Measurements from ENCODE around the gene MMP23B. TPM values are rescaled to one million over a fixed set of nuclear protein-coding genes. Genes with fewer than 3 reads are reported as not detected.
A peak's percentile ranks its signal among the peaks of the same experiment; 100 is the strongest.

Gene MMP23B
- total and polyA plus RNA-seq, 5 donors from 2014 or later, result 0.18 to 4.1 (median 0.21) TPM; not detected in 2

GRCh38 chr1:1618396-1619068, 13.4 kb upstream of the MMP23B start:
- Mint-ChIP-seq H3K4me1 (peaks cover 0 to 27% (median 11%) of the 10 kb centered on the region in 4 donors), H3K9me3 (peaks cover 0 to 1% (median 0%) of the 10 kb centered on the region in 7 donors), H3K4me3 (peak overlapping the region in 1 of 4 donors; percentile 89), H3K27ac (no peak overlapping the region), H3K27me3 (no peaks in the 10 kb centered on the region), H3K36me3 (peaks cover 5% of the 10 kb centered on the region)
- Histone ChIP-seq H3K27ac (ENCODE audit: insufficient read depth, low read length, poor library complexity, severe bottlenecking) (no peak overlapping the region), H3K27me3 (ENCODE audit: control insufficient read depth, insufficient read depth, low read length) (no peaks in the 10 kb centered on the region), H3K4me1 (ENCODE audit: control insufficient read depth, insufficient read depth, low read length, poor library complexity, severe bottlenecking) (peaks cover 25% of the 10 kb centered on the region), H3K36me3 (ENCODE audit: control insufficient read depth, insufficient read depth, low read length) (peaks cover 2% of the 10 kb centered on the region), H3K9me3 (ENCODE audit: control insufficient read depth in 2 of 2, low read length in 2 of 2) (no peaks in the 10 kb centered on the region), H3K4me3 (ENCODE audit: low read depth, low read length) (no peak overlapping the region)
- ATAC-seq (ENCODE audit: low read depth in 2 of 2) (no peak), DNase-seq (no peak)

GRCh38 chr1:1619917-1620361, 12.0 kb upstream of the MMP23B start:
- no peak overlapping the region for H3K27ac ChIP-seq (ENCODE audit: insufficient read depth, low read length, poor library complexity, severe bottlenecking)
- H3K27me3 ChIP-seq (ENCODE audit: control insufficient read depth, insufficient read depth, low read length), result no peaks in the 10 kb centered on the region
- Mint-ChIP-seq H3K36me3 (peaks cover 5% of the 10 kb centered on the region), H3K4me1 (peaks cover 0 to 13% (median 3%) of the 10 kb centered on the region in 4 donors), H3K4me3 (no peak overlapping the region), H3K9me3 (no peaks in the 10 kb centered on the region), H3K27me3 (no peaks in the 10 kb centered on the region), H3K27ac (no peak overlapping the region)
- H3K4me3 ChIP-seq (ENCODE audit: low read depth, low read length), result no peak overlapping the region
- peaks cover 2% of the 10 kb centered on the region for H3K36me3 ChIP-seq (ENCODE audit: control insufficient read depth, insufficient read depth, low read length)
- ATAC-seq (ENCODE audit: low read depth in 2 of 2), result no peak
- no peaks in the 10 kb centered on the region for H3K9me3 ChIP-seq (ENCODE audit: control insufficient read depth in 2 of 2, low read length in 2 of 2)
- DNase-seq, result no peak
- peaks cover 11% of the 10 kb centered on the region for H3K4me1 ChIP-seq (ENCODE audit: control insufficient read depth, insufficient read depth, low read length, poor library complexity, severe bottlenecking)

- peak overlapping the region in 1 of 4 donors; percentile 51 for H3K4me3 Mint-ChIP-seq
- no peak overlapping the region for H3K27ac Mint-ChIP-seq
These were observed 11.4 kb upstream of the MMP23B start for GRCh38 chr1:1620433-1621139.

GRCh38 chr1:1621173-1622009, 10.6 kb upstream of the MMP23B start:
- Histone ChIP-seq H3K4me3 (ENCODE audit: low read depth, low read length) (no peak overlapping the region), H3K27me3 (ENCODE audit: control insufficient read depth, insufficient read depth, low read length) (no peaks in the 10 kb centered on the region), H3K36me3 (ENCODE audit: control insufficient read depth, insufficient read depth, low read length) (peaks cover 2% of the 10 kb centered on the region), H3K4me1 (ENCODE audit: control insufficient read depth, insufficient read depth, low read length, poor library complexity, severe bottlenecking) (peaks cover 8% of the 10 kb centered on the region), H3K27ac (ENCODE audit: insufficient read depth, low read length, poor library complexity, severe bottlenecking) (no peak overlapping the region), H3K9me3 (ENCODE audit: control insufficient read depth in 2 of 2, low read length in 2 of 2) (no peaks in the 10 kb centered on the region)
- Mint-ChIP-seq H3K4me3 (no peak overlapping the region), H3K9me3 (no peaks in the 10 kb centered on the region), H3K4me1 (peaks cover 0 to 12% (median 1%) of the 10 kb centered on the region in 4 donors), H3K36me3 (peaks cover 5% of the 10 kb centered on the region), H3K27ac (peak overlapping the region in 1 of 3 donors; percentile 38), H3K27me3 (no peaks in the 10 kb centered on the region)
- no peak for DNase-seq
- ATAC-seq (ENCODE audit: low read depth in 2 of 2), result no peak

More at GRCh38 chr1:1620433-1621139, 11.4 kb upstream of the MMP23B start:
- DNase-seq, result no peak
- peaks cover 0 to 12% (median 1%) of the 10 kb centered on the region in 4 donors for H3K4me1 Mint-ChIP-seq
- no peaks in the 10 kb centered on the region for H3K9me3 Mint-ChIP-seq
- Histone ChIP-seq H3K27me3 (ENCODE audit: control insufficient read depth, insufficient read depth, low read length) (no peaks in the 10 kb centered on the region), H3K36me3 (ENCODE audit: control insufficient read depth, insufficient read depth, low read length) (peaks cover 2% of the 10 kb centered on the region), H3K9me3 (ENCODE audit: control insufficient read depth in 2 of 2, low read length in 2 of 2) (no peaks in the 10 kb centered on the region), H3K27ac (ENCODE audit: insufficient read depth, low read length, poor library complexity, severe bottlenecking) (no peak overlapping the region), H3K4me3 (ENCODE audit: low read depth, low read length) (no peak overlapping the region), H3K4me1 (ENCODE audit: control insufficient read depth, insufficient read depth, low read length, poor library complexity, severe bottlenecking) (peaks cover 11% of the 10 kb centered on the region)
- ATAC-seq (ENCODE audit: low read depth in 2 of 2), result no peak
- H3K36me3 Mint-ChIP-seq, result peaks cover 5% of the 10 kb centered on the region
- no peaks in the 10 kb centered on the region for H3K27me3 Mint-ChIP-seq

GRCh38 chr1:1622010-1622787, 9.8 kb upstream of the MMP23B start:
- no peaks in the 10 kb centered on the region for H3K9me3 Mint-ChIP-seq
- DNase-seq, result peak in 1 of 3 donors; percentile 0
- peak overlapping the region in 2 of 4 donors; percentile 38 to 79 for H3K4me3 Mint-ChIP-seq
- Histone ChIP-seq H3K27ac (ENCODE audit: insufficient read depth, low read length, poor library complexity, severe bottlenecking) (no peak overlapping the region), H3K36me3 (ENCODE audit: control insufficient read depth, insufficient read depth, low read length) (peaks cover 2% of the 10 kb centered on the region), H3K4me3 (ENCODE audit: low read depth, low read length) (no peak overlapping the region), H3K9me3 (ENCODE audit: control insufficient read depth in 2 of 2, low read length in 2 of 2) (no peaks in the 10 kb centered on the region), H3K4me1 (ENCODE audit: control insufficient read depth, insufficient read depth, low read length, poor library complexity, severe bottlenecking) (peaks cover under 1% of the 10 kb centered on the region), H3K27me3 (ENCODE audit: control insufficient read depth, insufficient read depth, low read length) (no peaks in the 10 kb centered on the region)
- H3K27ac Mint-ChIP-seq, result no peak overlapping the region
- H3K4me1 Mint-ChIP-seq, result peaks cover 0 to 7% (median under 1%) of the 10 kb centered on the region in 4 donors
- no peaks in the 10 kb centered on the region for H3K27me3 Mint-ChIP-seq
- peaks cover 5% of the 10 kb centered on the region for H3K36me3 Mint-ChIP-seq
- no peak for ATAC-seq (ENCODE audit: low read depth in 2 of 2)

GRCh38 chr1:1622788-1623094, 9.2 kb upstream of the MMP23B start:
- no peaks in the 10 kb centered on the region for H3K9me3 ChIP-seq (ENCODE audit: control insufficient read depth in 2 of 2, low read length in 2 of 2)
- peak overlapping the region in 2 of 4 donors; percentile 79 to 93 for H3K4me3 Mint-ChIP-seq
- H3K9me3 Mint-ChIP-seq, result no peaks in the 10 kb centered on the region
- DNase-seq, result no peak
- no peak for ATAC-seq (ENCODE audit: low read depth in 2 of 2)
- H3K27me3 ChIP-seq (ENCODE audit: control insufficient read depth, insufficient read depth, low read length), result no peaks in the 10 kb centered on the region
- H3K36me3 ChIP-seq (ENCODE audit: control insufficient read depth, insufficient read depth, low read length), result peaks cover 2% of the 10 kb centered on the region
- H3K36me3 Mint-ChIP-seq, result no peaks in the 10 kb centered on the region
- H3K27ac Mint-ChIP-seq, result peak overlapping the region in 2 of 3 donors; percentile 18 to 79
- H3K4me1 Mint-ChIP-seq, result peaks cover 0 to 3% (median 0%) of the 10 kb centered on the region in 4 donors
- no peaks in the 10 kb centered on the region for H3K4me1 ChIP-seq (ENCODE audit: control insufficient read depth, insufficient read depth, low read length, poor library complexity, severe bottlenecking)
- H3K27ac ChIP-seq (ENCODE audit: insufficient read depth, low read length, poor library complexity, severe bottlenecking), result no peak overlapping the region
- no peak overlapping the region for H3K4me3 ChIP-seq (ENCODE audit: low read depth, low read length)
- no peaks in the 10 kb centered on the region for H3K27me3 Mint-ChIP-seq

- H3K4me1 Mint-ChIP-seq, result peaks cover 0 to 3% (median 0%) of the 10 kb centered on the region in 4 donors
- Histone ChIP-seq H3K27me3 (ENCODE audit: control insufficient read depth, insufficient read depth, low read length) (no peaks in the 10 kb centered on the region), H3K27ac (ENCODE audit: insufficient read depth, low read length, poor library complexity, severe bottlenecking) (no peak overlapping the region), H3K4me1 (ENCODE audit: control insufficient read depth, insufficient read depth, low read length, poor library complexity, severe bottlenecking) (no peaks in the 10 kb centered on the region), H3K4me3 (ENCODE audit: low read depth, low read length) (no peak overlapping the region), H3K36me3 (ENCODE audit: control insufficient read depth, insufficient read depth, low read length) (no peaks in the 10 kb centered on the region), H3K9me3 (ENCODE audit: control insufficient read depth in 2 of 2, low read length in 2 of 2) (no peaks in the 10 kb centered on the region)
- H3K27ac Mint-ChIP-seq, result no peak overlapping the region
- peak in 1 of 3 donors; percentile 0 for DNase-seq
- no peaks in the 10 kb centered on the region for H3K9me3 Mint-ChIP-seq
- H3K36me3 Mint-ChIP-seq, result no peaks in the 10 kb centered on the region
- no peaks in the 10 kb centered on the region for H3K27me3 Mint-ChIP-seq
- peak overlapping the region in 1 of 4 donors; percentile 79 for H3K4me3 Mint-ChIP-seq
- no peak for ATAC-seq (ENCODE audit: low read depth in 2 of 2)
These were observed 8.8 kb upstream of the MMP23B start for GRCh38 chr1:1623181-1623630.

All from CD4-positive, CD25-positive, alpha-beta regulatory T cell (primary cell).